HepG2 (cell line): ENCODE data around the gene CORO7. TPM values are rescaled to one million over a fixed set of nuclear protein-coding genes. Genes with fewer than 3 reads are reported as not detected.

ENCODE experiments used
- CBFB ChIP-seq: sonication (generic); formaldehyde crosslinking; IDR thresholded peaks from 2 replicates; pipeline ENCODE4 v1.4.0; 2020; ENCODE audit warnings: missing genetic modification reagents
- GTF2F1 ChIP-seq: fragments of 150-350 bp; IDR thresholded peaks from 2 replicates; pipeline ENCODE4 v1.6.1; 2014; ENCODE audit warnings: low read length
- ONECUT2 ChIP-seq: sonication (generic); formaldehyde crosslinking; IDR thresholded peaks from 2 replicates; pipeline ENCODE4 v1.4.0; 2020; ENCODE audit warnings: missing genetic modification reagents
- SALL2 ChIP-seq: sonication (generic); formaldehyde crosslinking; IDR thresholded peaks from 2 replicates; pipeline ENCODE4 v1.8.1; 2023; ENCODE audit warnings: mild to moderate bottlenecking, missing genetic modification reagents, inconsistent platforms
- ZFP37 ChIP-seq: sonication (generic); formaldehyde crosslinking; IDR thresholded peaks from 2 replicates; pipeline ENCODE4 v1.4.0; 2020; ENCODE audit warnings: missing genetic modification reagents, borderline replicate concordance
- ZFP41 ChIP-seq: sonication (generic); formaldehyde crosslinking; IDR thresholded peaks from 2 replicates; pipeline ENCODE4 v1.4.0; 2020; ENCODE audit warnings: mild to moderate bottlenecking, missing genetic modification reagents, borderline replicate concordance
- ZNF317 ChIP-seq: sonication (generic); formaldehyde crosslinking; IDR thresholded peaks from 2 replicates; pipeline ENCODE4 v1.5.0; 2020; ENCODE audit warnings: mild to moderate bottlenecking, missing genetic modification reagents
- ZNF367 ChIP-seq: sonication (generic); formaldehyde crosslinking; IDR thresholded peaks from 2 replicates; pipeline ENCODE4 v1.4.0; 2020; ENCODE audit warnings: missing genetic modification reagents, borderline replicate concordance
- ZNF883 ChIP-seq: sonication (generic); formaldehyde crosslinking; IDR thresholded peaks from 2 replicates; pipeline ENCODE4 v1.5.1; 2020; ENCODE audit warnings: mild to moderate bottlenecking, missing genetic modification reagents; ENCODE audit errors: not compliant biosample characterization
- polyA plus RNA-seq, 8 experiments: library from polyadenylated mRNA; depleted of rRNA in 3 of 8; stranded (reverse) in 7 of 8; unstranded in 1 of 8; fragments of >200 nt; fragmentation: Illumina TruSeq in 4 of 8; extraction: Trizol in 4 of 8; gene quantifications; 2 replicates each; pipeline versions ENCODE4 v1.2.1 to v1.2.3, GENCODE V29; 2011 to 2016; ENCODE audit warnings: low read depth in 4 of 8, missing spikeins in 1 of 8, mixed read lengths in 1 of 8; ENCODE audit not compliant: insufficient read depth in 1 of 8
- total RNA-seq, 5 experiments: library from RNA; depleted of rRNA; stranded (reverse); fragments of >200 nt; fragmentation: Illumina TruSeq; extraction: Trizol; gene quantifications; 2 replicates each; pipeline ENCODE4 v1.2.3, GENCODE V29; 2016; ENCODE audit warnings: low read depth in 1 of 5
- TF ChIP-seq, protein P1 (sequence below): sonication (generic); formaldehyde crosslinking; IDR thresholded peaks from 2 replicates; pipeline ENCODE4 v1.4.0; 2020; ENCODE audit warnings: mild to moderate bottlenecking, missing genetic modification reagents
- TF ChIP-seq, protein P2 (sequence below): sonication (generic); formaldehyde crosslinking; IDR thresholded peaks from 2 replicates; pipeline ENCODE4 v1.4.0; 2020; ENCODE audit warnings: missing genetic modification reagents, borderline replicate concordance
- TF ChIP-seq, protein P3 (sequence below): sonication (generic); formaldehyde crosslinking; IDR thresholded peaks from 2 replicates; pipeline ENCODE4 v1.4.0; 2020; ENCODE audit warnings: missing genetic modification reagents
- TF ChIP-seq, protein P4 (sequence below), 2 experiments: fragments of 450-650 bp in 1 of 2; sonication (generic) in 1 of 2; formaldehyde crosslinking; IDR thresholded peaks; 2 replicates each; pipeline versions ENCODE4 v1.5.0 to v1.8.0; 2020 to 2022; ENCODE audit warnings: mild to moderate bottlenecking in 1 of 2, missing genetic modification reagents in 1 of 2
- TF ChIP-seq, protein P5 (sequence below): sonication (generic); formaldehyde crosslinking; IDR thresholded peaks from 2 replicates; pipeline ENCODE4 v1.8.1; 2023; ENCODE audit warnings: missing genetic modification reagents, inconsistent platforms, borderline replicate concordance
- TF ChIP-seq, protein P6 (sequence below): sonication (generic); formaldehyde crosslinking; IDR thresholded peaks from 2 replicates; pipeline ENCODE4 v1.8.0; 2022; ENCODE audit warnings: mild to moderate bottlenecking, missing genetic modification reagents

The CORO7 gene
- total and polyA plus RNA-seq, 2 of the 13 experiments (the other 11 are each of a cell fraction or from before 2014, with no cell fraction given): 9.9 to 14.3 TPM

DNA sequence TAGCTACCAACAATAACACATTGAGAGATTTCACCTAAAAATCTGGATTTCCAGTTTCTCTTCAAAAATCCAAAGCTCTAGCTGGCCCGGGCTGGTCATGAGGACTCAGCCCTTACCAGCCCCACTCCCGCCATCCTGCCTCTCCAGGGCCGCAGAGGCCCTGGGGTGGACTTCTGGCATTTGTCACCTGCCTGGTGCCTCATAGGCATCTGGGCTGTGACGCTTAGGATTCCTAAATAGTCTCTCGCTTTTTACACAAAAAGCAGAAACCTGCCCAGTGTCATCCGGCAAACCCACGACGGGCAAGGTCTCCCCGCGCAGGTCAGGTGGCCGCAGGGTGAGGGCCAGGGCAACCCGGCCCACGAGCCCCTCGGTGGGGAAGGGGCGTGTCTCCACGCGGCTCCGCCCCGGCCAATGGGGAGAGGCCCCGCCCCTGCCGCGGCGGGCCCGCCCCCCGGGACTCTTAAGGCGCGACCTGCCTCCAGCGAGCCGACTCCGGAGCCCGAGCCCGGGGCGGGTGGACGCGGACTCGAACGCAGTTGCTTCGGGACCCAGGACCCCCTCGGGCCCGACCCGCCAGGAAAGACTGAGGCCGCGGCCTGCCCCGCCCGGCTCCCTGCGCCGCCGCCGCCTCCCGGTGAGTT, 44.9 kb downstream of the CORO7 start, which contains the start of gene VASN (continued):
- TF ChIP-seq, protein P1, sequence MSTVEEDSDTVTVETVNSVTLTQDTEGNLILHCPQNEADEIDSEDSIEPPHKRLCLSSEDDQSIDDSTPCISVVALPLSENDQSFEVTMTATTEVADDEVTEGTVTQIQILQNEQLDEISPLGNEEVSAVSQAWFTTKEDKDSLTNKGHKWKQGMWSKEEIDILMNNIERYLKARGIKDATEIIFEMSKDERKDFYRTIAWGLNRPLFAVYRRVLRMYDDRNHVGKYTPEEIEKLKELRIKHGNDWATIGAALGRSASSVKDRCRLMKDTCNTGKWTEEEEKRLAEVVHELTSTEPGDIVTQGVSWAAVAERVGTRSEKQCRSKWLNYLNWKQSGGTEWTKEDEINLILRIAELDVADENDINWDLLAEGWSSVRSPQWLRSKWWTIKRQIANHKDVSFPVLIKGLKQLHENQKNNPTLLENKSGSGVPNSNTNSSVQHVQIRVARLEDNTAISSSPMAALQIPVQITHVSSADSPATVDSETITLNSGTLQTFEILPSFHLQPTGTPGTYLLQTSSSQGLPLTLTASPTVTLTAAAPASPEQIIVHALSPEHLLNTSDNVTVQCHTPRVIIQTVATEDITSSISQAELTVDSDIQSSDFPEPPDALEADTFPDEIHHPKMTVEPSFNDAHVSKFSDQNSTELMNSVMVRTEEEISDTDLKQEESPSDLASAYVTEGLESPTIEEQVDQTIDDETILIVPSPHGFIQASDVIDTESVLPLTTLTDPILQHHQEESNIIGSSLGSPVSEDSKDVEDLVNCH (CRISPR knock-in tag): 0 out of 2 replicates have a peak, but pooled peaks have one; percentile 44
- no peak for TF ChIP-seq CBFB
- TF ChIP-seq, protein P2, sequence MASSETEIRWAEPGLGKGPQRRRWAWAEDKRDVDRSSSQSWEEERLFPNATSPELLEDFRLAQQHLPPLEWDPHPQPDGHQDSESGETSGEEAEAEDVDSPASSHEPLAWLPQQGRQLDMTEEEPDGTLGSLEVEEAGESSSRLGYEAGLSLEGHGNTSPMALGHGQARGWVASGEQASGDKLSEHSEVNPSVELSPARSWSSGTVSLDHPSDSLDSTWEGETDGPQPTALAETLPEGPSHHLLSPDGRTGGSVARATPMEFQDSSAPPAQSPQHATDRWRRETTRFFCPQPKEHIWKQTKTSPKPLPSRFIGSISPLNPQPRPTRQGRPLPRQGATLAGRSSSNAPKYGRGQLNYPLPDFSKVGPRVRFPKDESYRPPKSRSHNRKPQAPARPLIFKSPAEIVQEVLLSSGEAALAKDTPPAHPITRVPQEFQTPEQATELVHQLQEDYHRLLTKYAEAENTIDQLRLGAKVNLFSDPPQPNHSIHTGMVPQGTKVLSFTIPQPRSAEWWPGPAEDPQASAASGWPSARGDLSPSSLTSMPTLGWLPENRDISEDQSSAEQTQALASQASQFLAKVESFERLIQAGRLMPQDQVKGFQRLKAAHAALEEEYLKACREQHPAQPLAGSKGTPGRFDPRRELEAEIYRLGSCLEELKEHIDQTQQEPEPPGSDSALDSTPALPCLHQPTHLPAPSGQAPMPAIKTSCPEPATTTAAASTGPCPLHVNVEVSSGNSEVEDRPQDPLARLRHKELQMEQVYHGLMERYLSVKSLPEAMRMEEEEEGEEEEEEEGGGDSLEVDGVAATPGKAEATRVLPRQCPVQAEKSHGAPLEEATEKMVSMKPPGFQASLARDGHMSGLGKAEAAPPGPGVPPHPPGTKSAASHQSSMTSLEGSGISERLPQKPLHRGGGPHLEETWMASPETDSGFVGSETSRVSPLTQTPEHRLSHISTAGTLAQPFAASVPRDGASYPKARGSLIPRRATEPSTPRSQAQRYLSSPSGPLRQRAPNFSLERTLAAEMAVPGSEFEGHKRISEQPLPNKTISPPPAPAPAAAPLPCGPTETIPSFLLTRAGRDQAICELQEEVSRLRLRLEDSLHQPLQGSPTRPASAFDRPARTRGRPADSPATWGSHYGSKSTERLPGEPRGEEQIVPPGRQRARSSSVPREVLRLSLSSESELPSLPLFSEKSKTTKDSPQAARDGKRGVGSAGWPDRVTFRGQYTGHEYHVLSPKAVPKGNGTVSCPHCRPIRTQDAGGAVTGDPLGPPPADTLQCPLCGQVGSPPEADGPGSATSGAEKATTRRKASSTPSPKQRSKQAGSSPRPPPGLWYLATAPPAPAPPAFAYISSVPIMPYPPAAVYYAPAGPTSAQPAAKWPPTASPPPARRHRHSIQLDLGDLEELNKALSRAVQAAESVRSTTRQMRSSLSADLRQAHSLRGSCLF (CRISPR knock-in tag): no peak
- no peak for TF ChIP-seq ONECUT2 (CRISPR knock-in tag)
- TF ChIP-seq ZFP41 (CRISPR knock-in tag): no peak
- TF ChIP-seq, protein P3, sequence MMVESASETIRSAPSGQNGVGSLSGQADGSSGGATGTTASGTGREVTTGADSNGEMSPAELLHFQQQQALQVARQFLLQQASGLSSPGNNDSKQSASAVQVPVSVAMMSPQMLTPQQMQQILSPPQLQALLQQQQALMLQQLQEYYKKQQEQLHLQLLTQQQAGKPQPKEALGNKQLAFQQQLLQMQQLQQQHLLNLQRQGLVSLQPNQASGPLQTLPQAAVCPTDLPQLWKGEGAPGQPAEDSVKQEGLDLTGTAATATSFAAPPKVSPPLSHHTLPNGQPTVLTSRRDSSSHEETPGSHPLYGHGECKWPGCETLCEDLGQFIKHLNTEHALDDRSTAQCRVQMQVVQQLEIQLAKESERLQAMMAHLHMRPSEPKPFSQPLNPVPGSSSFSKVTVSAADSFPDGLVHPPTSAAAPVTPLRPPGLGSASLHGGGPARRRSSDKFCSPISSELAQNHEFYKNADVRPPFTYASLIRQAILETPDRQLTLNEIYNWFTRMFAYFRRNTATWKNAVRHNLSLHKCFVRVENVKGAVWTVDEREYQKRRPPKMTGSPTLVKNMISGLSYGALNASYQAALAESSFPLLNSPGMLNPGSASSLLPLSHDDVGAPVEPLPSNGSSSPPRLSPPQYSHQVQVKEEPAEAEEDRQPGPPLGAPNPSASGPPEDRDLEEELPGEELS: no peak
- TF ChIP-seq GTF2F1: no peak
- TF ChIP-seq, protein P4, sequence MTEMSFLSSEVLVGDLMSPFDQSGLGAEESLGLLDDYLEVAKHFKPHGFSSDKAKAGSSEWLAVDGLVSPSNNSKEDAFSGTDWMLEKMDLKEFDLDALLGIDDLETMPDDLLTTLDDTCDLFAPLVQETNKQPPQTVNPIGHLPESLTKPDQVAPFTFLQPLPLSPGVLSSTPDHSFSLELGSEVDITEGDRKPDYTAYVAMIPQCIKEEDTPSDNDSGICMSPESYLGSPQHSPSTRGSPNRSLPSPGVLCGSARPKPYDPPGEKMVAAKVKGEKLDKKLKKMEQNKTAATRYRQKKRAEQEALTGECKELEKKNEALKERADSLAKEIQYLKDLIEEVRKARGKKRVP (CRISPR knock-in tag; IDR thresholded peaks at IDR 0.05): no peak
- no peak for TF ChIP-seq ZFP37 (CRISPR knock-in tag)
- TF ChIP-seq SALL2 (CRISPR knock-in tag): peak; percentile 66; the same call in 1 of the 2 replicates
- TF ChIP-seq, protein P5, sequence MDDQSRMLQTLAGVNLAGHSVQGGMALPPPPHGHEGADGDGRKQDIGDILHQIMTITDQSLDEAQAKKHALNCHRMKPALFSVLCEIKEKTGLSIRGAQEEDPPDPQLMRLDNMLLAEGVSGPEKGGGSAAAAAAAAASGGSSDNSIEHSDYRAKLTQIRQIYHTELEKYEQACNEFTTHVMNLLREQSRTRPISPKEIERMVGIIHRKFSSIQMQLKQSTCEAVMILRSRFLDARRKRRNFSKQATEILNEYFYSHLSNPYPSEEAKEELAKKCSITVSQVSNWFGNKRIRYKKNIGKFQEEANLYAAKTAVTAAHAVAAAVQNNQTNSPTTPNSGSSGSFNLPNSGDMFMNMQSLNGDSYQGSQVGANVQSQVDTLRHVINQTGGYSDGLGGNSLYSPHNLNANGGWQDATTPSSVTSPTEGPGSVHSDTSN (CRISPR knock-in tag): no peak
- TF ChIP-seq ZNF883: no peak
- TF ChIP-seq, protein P6, sequence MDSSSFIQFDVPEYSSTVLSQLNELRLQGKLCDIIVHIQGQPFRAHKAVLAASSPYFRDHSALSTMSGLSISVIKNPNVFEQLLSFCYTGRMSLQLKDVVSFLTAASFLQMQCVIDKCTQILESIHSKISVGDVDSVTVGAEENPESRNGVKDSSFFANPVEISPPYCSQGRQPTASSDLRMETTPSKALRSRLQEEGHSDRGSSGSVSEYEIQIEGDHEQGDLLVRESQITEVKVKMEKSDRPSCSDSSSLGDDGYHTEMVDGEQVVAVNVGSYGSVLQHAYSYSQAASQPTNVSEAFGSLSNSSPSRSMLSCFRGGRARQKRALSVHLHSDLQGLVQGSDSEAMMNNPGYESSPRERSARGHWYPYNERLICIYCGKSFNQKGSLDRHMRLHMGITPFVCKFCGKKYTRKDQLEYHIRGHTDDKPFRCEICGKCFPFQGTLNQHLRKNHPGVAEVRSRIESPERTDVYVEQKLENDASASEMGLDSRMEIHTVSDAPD (CRISPR knock-in tag): no peak
- TF ChIP-seq ZNF317 (CRISPR knock-in tag): no peak
- TF ChIP-seq ZNF367 (CRISPR knock-in tag): no peak; the same call in 1 of the 2 replicates
